Stimulated activated CD8-positive, alpha-beta memory T cell treated with anti-CD3 and anti-CD28 coated beads, Interleukin-7, amount 100 ng/mL, for 1 hour (primary cell): Measurements from ENCODE around the gene PIP5K1C.
"Not testable (repeated sequence)": the region's sequence is repeated elsewhere in the genome, so short reads cannot be mapped to it uniquely, and the experiment has no call there.

Source experiments
- DNase-seq, 2 donors: peaks; one replicate each; pipeline ENCODE4 v3.0.0-alpha.2; 2020; ENCODE audit warnings: low read depth in 2 of 2

PIP5K1C gene

GRCh38 chr19:3673506-3674439 is 26.5 kb downstream of the PIP5K1C start:
- DNase-seq = no peak

- no peak for DNase-seq
These were observed 27.3 kb downstream of the PIP5K1C start for GRCh38 chr19:3672993-3673392.

- no peak for DNase-seq
These were observed 27.7 kb downstream of the PIP5K1C start for GRCh38 chr19:3672575-3672948.

- no peak for DNase-seq
These were observed 28.3 kb downstream of the PIP5K1C start for GRCh38 chr19:3671680-3672574.

GRCh38 chr19:3670796-3671679 is 29.2 kb downstream of the PIP5K1C start:
- DNase-seq = no peak

GRCh38 chr19:3669947-3670795 is 30.1 kb downstream of the PIP5K1C start:
- DNase-seq = no peak

- DNase-seq = no peak
These were observed 31.0 kb downstream of the PIP5K1C start for GRCh38 chr19:3669082-3669946.

GRCh38 chr19:3668331-3669081 is 31.8 kb downstream of the PIP5K1C start:
- DNase-seq = no peak

GRCh38 chr19:3667766-3668165 is 32.5 kb downstream of the PIP5K1C start:
- DNase-seq = no peak

- DNase-seq = no peak
These were observed 33.1 kb downstream of the PIP5K1C start for GRCh38 chr19:3667037-3667638.

GRCh38 chr19:3666545-3666856 is 33.8 kb downstream of the PIP5K1C start:
- not testable (repeated sequence) for DNase-seq

- DNase-seq = peak; percentile 60 to 71
These were observed 34.4 kb downstream of the PIP5K1C start for GRCh38 chr19:3665681-3666544.

GRCh38 chr19:3664879-3665642 is 35.2 kb downstream of the PIP5K1C start:
- no peak for DNase-seq

GRCh38 chr19:3663838-3664237 is 36.4 kb downstream of the PIP5K1C start:
- DNase-seq = no peak

GRCh38 chr19:3661284-3662238 is 38.7 kb downstream of the PIP5K1C start:
- DNase-seq = no peak
